ENCODE results near the gene ZBED4. TPM values are rescaled to one million over a fixed set of nuclear protein-coding genes. Genes with fewer than 3 reads are reported as not detected.

ZBED4 gene
- total RNA-seq, 1 experiment from 2014 or later: 23.0 TPM

- Histone ChIP-seq H3K4me1 (ENCODE audit: insufficient read depth, low read length) (no peaks in the 10 kb centered on the region), H3K4me2 (ENCODE audit: insufficient read depth, insufficient read length, low read length) (peak overlapping the region; percentile 41), H3K27ac (ENCODE audit: insufficient read length, low read depth, low read length) (no peak overlapping the region), H3K79me2 (ENCODE audit: insufficient read depth, low read length) (no peaks in the 10 kb centered on the region), H4K20me1 (ENCODE audit: control insufficient read depth, insufficient read depth, insufficient read length) (no peaks in the 10 kb centered on the region), H3K23me2 (ENCODE audit: insufficient read length, low read depth, low read length, poor library complexity, severe bottlenecking) (peaks cover 12% of the 10 kb centered on the region), H3K23ac (ENCODE audit: insufficient read length, low read depth, low read length) (no peak overlapping the region), H3K79me1 (ENCODE audit: insufficient read depth, low read depth, low read length, poor library complexity, severe bottlenecking) (no peaks in the 10 kb centered on the region), H3K56ac (ENCODE audit: insufficient read length, low read depth, low read length) (no peak overlapping the region), H2BK12ac (ENCODE audit: insufficient read length, low read depth, low read length) (no peak overlapping the region), H3K9me3 (ENCODE audit: control insufficient read depth, low read depth, low read length) (no peaks in the 10 kb centered on the region), H2AK5ac (ENCODE audit: insufficient read length, low read length) (no peak overlapping the region), H3T11ph (ENCODE audit: low read length) (no peak overlapping the region), H3K14ac (ENCODE audit: insufficient read depth, low read length) (no peak overlapping the region), H2AFZ (ENCODE audit: low read length) (no peak overlapping the region), H3K18ac (ENCODE audit: insufficient read length, low read depth, low read length) (no peak overlapping the region), H3K4ac (ENCODE audit: low read depth, low read length) (no peak overlapping the region), H2BK5ac (ENCODE audit: insufficient read length, low read length) (no peak overlapping the region), H2BK15ac (ENCODE audit: low read depth, low read length) (no peak overlapping the region), H3K27me3 (ENCODE audit: insufficient read depth, low read length) (peaks cover 50% of the 10 kb centered on the region), H4K8ac (replicated peaks; ENCODE audit: insufficient read length, low read depth, low read length) (no peak overlapping the region), H4K91ac (ENCODE audit: insufficient read length, low read depth, low read length) (no peak overlapping the region), H2BK120ac (ENCODE audit: low read depth, low read length, poor library complexity, severe bottlenecking) (no peak overlapping the region), H2BK20ac (ENCODE audit: low read depth, low read length, poor library complexity, severe bottlenecking) (no peak overlapping the region), H4K5ac (ENCODE audit: insufficient read length, low read depth, low read length) (no peak overlapping the region), H3K9ac (ENCODE audit: extremely low read depth, insufficient read length, low read length) (no peak overlapping the region)
- no peak for DNase-seq
- H3K36me3 Mint-ChIP-seq (ENCODE audit: insufficient read depth in 1 of 3, low read depth in 3 of 3): no peaks in the 10 kb centered on the region; a peak in 2 of 7 replicates
- no CpG with 5 or more reads among the region's 64 CpGs for WGBS (ENCODE audit: extremely low coverage, insufficient read length, low lambda C conversion rate)
- peaks cover 0 to 16% of the 10 kb centered on the region in 2 experiments; a peak in 2 of 4 replicates for H3K4me1 Mint-ChIP-seq
- TF ChIP-seq CTCF (conservative IDR thresholded peaks at IDR 0.05): no peak
- no peak overlapping the region for H3K27ac Mint-ChIP-seq
- H3K27me3 Mint-ChIP-seq (ENCODE audit: low read depth): peaks cover 94% of the 10 kb centered on the region
- peak overlapping the region; percentile 61 to 81 for H3K4me3 Mint-ChIP-seq
- H3K9me3 Mint-ChIP-seq: peaks cover 0 to 2% of the 10 kb centered on the region in 2 experiments; a peak in 1 of 5 replicates
Observed at GRCh38 chr22:49847751-49848689, 5.6 kb upstream of the ZBED4 start.

Measured in H9 (cell line).